Mesendoderm (in vitro differentiated cells): ENCODE data around the gene KIAA2012.

ENCODE experiments used
- DNase-seq: peaks from one replicate; pipeline ENCODE4 v3.0.0; 2013
- H2AK5ac ChIP-seq: 2 replicates; pipeline ENCODE4 v1.6.1; 2013; ENCODE audit warnings: low read length, inconsistent platforms
- H2BK120ac ChIP-seq: 2 replicates; pipeline ENCODE4 v1.6.1; 2013; ENCODE audit warnings: low read depth, mild to moderate bottlenecking, low read length, moderate library complexity, mixed read lengths
- H2BK15ac ChIP-seq: replicated peaks from 2 replicates; pipeline ENCODE4 v1.6.1; 2013; ENCODE audit warnings: low read depth, mild to moderate bottlenecking, moderate library complexity
- H2BK5ac ChIP-seq: 2 replicates; pipeline ENCODE4 v1.6.1; 2013; ENCODE audit warnings: low read length, inconsistent platforms
- H3K18ac ChIP-seq: 2 replicates; pipeline ENCODE4 v1.6.1; 2013; ENCODE audit warnings: mild to moderate bottlenecking, low read length, mixed read lengths
- H3K23ac ChIP-seq: one replicate; pipeline ENCODE4 v1.6.1; 2013; ENCODE audit warnings: low read length
- H3K27ac ChIP-seq: 2 replicates; pipeline ENCODE4 v1.5.1; 2013; ENCODE audit warnings: low read depth, mild to moderate bottlenecking, inconsistent platforms, low read length, moderate library complexity
- H3K27me3 ChIP-seq: 2 replicates; pipeline ENCODE4 v1.6.1; 2013; ENCODE audit warnings: low read length, control low read depth, mild to moderate bottlenecking, inconsistent platforms; ENCODE audit not compliant: insufficient read depth, poor library complexity
- H3K36me3 ChIP-seq: 2 replicates; pipeline ENCODE4 v1.6.1; 2013; ENCODE audit warnings: low read length, inconsistent platforms; ENCODE audit not compliant: control insufficient read depth, insufficient read depth
- H3K4ac ChIP-seq: one replicate; pipeline ENCODE4 v1.6.1; 2013; ENCODE audit warnings: low read depth, mild to moderate bottlenecking, low read length, moderate library complexity
- H3K4me1 ChIP-seq: 2 replicates; pipeline ENCODE4 v1.6.1; 2013; ENCODE audit warnings: low read depth, low read length, inconsistent platforms; ENCODE audit not compliant: control insufficient read depth
- H3K4me2 ChIP-seq: 2 replicates; pipeline ENCODE4 v1.6.1; 2013; ENCODE audit warnings: low read length
- H3K4me3 ChIP-seq: 2 replicates; pipeline ENCODE4 v1.5.1; 2013; ENCODE audit warnings: mild to moderate bottlenecking, low read length
- H3K56ac ChIP-seq: one replicate; pipeline ENCODE4 v1.6.1; 2013; ENCODE audit warnings: low read length
- H3K79me1 ChIP-seq: 2 replicates; pipeline ENCODE4 v1.6.1; 2013; ENCODE audit warnings: low read length, inconsistent platforms
- H3K79me2 ChIP-seq: 2 replicates; pipeline ENCODE4 v1.6.1; 2013; ENCODE audit warnings: mild to moderate bottlenecking, low read length; ENCODE audit not compliant: control insufficient read depth, insufficient read depth
- H3K9ac ChIP-seq: 2 replicates; pipeline ENCODE4 v1.6.1; 2013; ENCODE audit warnings: low read length, inconsistent platforms
- H4K5ac ChIP-seq: one replicate; pipeline ENCODE4 v1.6.1; 2013; ENCODE audit warnings: low read length
- H4K8ac ChIP-seq: one replicate; pipeline ENCODE4 v1.6.1; 2013; ENCODE audit warnings: low read depth, mild to moderate bottlenecking, control low read depth, low read length, moderate library complexity
- WGBS: extraction: QIAGEN DNeasy Blood & Tissue Kit; methylation state at CpG from one replicate; pipeline ENCODE4 v1.1.7; 2013; ENCODE audit warnings: low lambda C conversion rate, missing lambda C conversion rate; ENCODE audit not compliant: insufficient coverage; ENCODE audit errors: extremely low coverage; 5-methylcytosine and 5-hydroxymethylcytosine counted together

Gene KIAA2012

GRCh38 chr2:202031246-202031951, 41.7 kb upstream of the KIAA2012 start:
- Histone ChIP-seq H2BK15ac (no peak overlapping the region), H3K79me1 (no peaks in the 10 kb centered on the region), H3K56ac (peak overlapping the region; percentile 10), H3K27ac (no peak overlapping the region), H3K36me3 (no peaks in the 10 kb centered on the region), H3K4me2 (no peak overlapping the region), H3K23ac (no peak overlapping the region), H3K18ac (no peak overlapping the region), H3K4ac (no peak overlapping the region), H2BK120ac (no peak overlapping the region), H4K5ac (no peak overlapping the region), H3K4me1 (no peaks in the 10 kb centered on the region), H3K4me3 (no peak overlapping the region), H2AK5ac (no peak overlapping the region), H3K79me2 (peaks cover 23% of the 10 kb centered on the region), H3K9ac (peak overlapping the region; percentile 34), H4K8ac (no peak overlapping the region), H3K27me3 (no peaks in the 10 kb centered on the region), H2BK5ac (peak overlapping the region; percentile 9)
- no peak for DNase-seq
- WGBS: no CpG with 5 or more reads among the region's 4 CpGs

GRCh38 chr2:202032846-202033316, 40.2 kb upstream of the KIAA2012 start:
- H4K5ac ChIP-seq: no peak overlapping the region
- H3K4me3 ChIP-seq: peak overlapping the region; percentile 88
- H4K8ac ChIP-seq: no peak overlapping the region
- no CpG with 5 or more reads among the region's 42 CpGs for WGBS
- no peaks in the 10 kb centered on the region for H3K27me3 ChIP-seq
- H3K36me3 ChIP-seq: no peaks in the 10 kb centered on the region
- peak overlapping the region; percentile 98 for H3K4ac ChIP-seq
- peak overlapping the region; percentile 1 for H2BK15ac ChIP-seq
- H3K79me2 ChIP-seq: peaks cover 36% of the 10 kb centered on the region
- peak overlapping the region; percentile 95 for H3K9ac ChIP-seq
- H2BK5ac ChIP-seq: peak overlapping the region; percentile 96
- peak overlapping the region; percentile 75 for H3K23ac ChIP-seq
- peak; percentile 79 for DNase-seq
- H3K56ac ChIP-seq: peak overlapping the region; percentile 96
- peak overlapping the region; percentile 100 for H3K27ac ChIP-seq
- H3K79me1 ChIP-seq: no peaks in the 10 kb centered on the region
- peak overlapping the region; percentile 85 for H3K4me2 ChIP-seq
- H3K4me1 ChIP-seq: no peaks in the 10 kb centered on the region
- H3K18ac ChIP-seq: peak overlapping the region; percentile 92
- H2AK5ac ChIP-seq: no peak overlapping the region
- peak overlapping the region; percentile 90 for H2BK120ac ChIP-seq

GRCh38 chr2:202033317-202034248, 39.5 kb upstream of the KIAA2012 start, which contains the start of gene FZD7:
Gene FZD7, plus strand, starts transcription at chr2:202033855. Its CDS starts 793 bp downstream, at chr2:202034648.
- Histone ChIP-seq H3K27ac (peak within 1 kb of the TSS; percentile 100), H3K79me2 (peaks cover 37% of the 10 kb centered on the region), H3K79me1 (no peaks in the 10 kb centered on the region), H3K4me3 (peak within 1 kb of the TSS; percentile 88), H2BK5ac (peak within 1 kb of the TSS; percentile 96), H3K56ac (peak within 1 kb of the TSS; percentile 96), H3K4ac (peak within 1 kb of the TSS; percentile 98), H4K8ac (no peak within 1 kb of the TSS), H3K4me2 (peak within 1 kb of the TSS; percentile 85), H3K9ac (peak within 1 kb of the TSS; percentile 95), H3K4me1 (no peaks in the 10 kb centered on the region), H4K5ac (no peak within 1 kb of the TSS), H3K18ac (peak within 1 kb of the TSS; percentile 92), H2BK15ac (peak within 1 kb of the TSS; percentile 1), H2AK5ac (no peak within 1 kb of the TSS), H3K23ac (peak within 1 kb of the TSS; percentile 75), H3K36me3 (no peaks in the 10 kb centered on the region), H2BK120ac (peak within 1 kb of the TSS; percentile 90), H3K27me3 (no peaks in the 10 kb centered on the region)
- no CpG with 5 or more reads among the region's 109 CpGs for WGBS
- peak; percentile 97 for DNase-seq

GRCh38 chr2:202034249-202035088, 38.6 kb upstream of the KIAA2012 start:
- no peaks in the 10 kb centered on the region for H3K4me1 ChIP-seq
- no peak overlapping the region for H4K5ac ChIP-seq
- H3K4me3 ChIP-seq: peak overlapping the region; percentile 86
- peak overlapping the region; percentile 19 for H2BK120ac ChIP-seq
- H4K8ac ChIP-seq: no peak overlapping the region
- peak overlapping the region; percentile 55 for H3K4me2 ChIP-seq
- H2BK5ac ChIP-seq: peak overlapping the region; percentile 76
- no peaks in the 10 kb centered on the region for H3K36me3 ChIP-seq
- DNase-seq: peak; percentile 52
- no peaks in the 10 kb centered on the region for H3K27me3 ChIP-seq
- H3K79me2 ChIP-seq: peaks cover 37% of the 10 kb centered on the region
- peak overlapping the region; percentile 78 for H3K18ac ChIP-seq
- no peak overlapping the region for H2AK5ac ChIP-seq
- peak overlapping the region; percentile 28 for H3K4ac ChIP-seq
- H2BK15ac ChIP-seq: no peak overlapping the region
- WGBS: no CpG with 5 or more reads among the region's 105 CpGs
- peak overlapping the region; percentile 69 for H3K23ac ChIP-seq
- no peaks in the 10 kb centered on the region for H3K79me1 ChIP-seq
- peak overlapping the region; percentile 92 for H3K9ac ChIP-seq
- peak overlapping the region; percentile 96 for H3K56ac ChIP-seq
- peak overlapping the region; percentile 96 for H3K27ac ChIP-seq
